ENCODE results near the gene ELP6.
A peak's percentile ranks its signal among the peaks of the same experiment; 100 is the strongest.

Gene ELP6

DNA sequence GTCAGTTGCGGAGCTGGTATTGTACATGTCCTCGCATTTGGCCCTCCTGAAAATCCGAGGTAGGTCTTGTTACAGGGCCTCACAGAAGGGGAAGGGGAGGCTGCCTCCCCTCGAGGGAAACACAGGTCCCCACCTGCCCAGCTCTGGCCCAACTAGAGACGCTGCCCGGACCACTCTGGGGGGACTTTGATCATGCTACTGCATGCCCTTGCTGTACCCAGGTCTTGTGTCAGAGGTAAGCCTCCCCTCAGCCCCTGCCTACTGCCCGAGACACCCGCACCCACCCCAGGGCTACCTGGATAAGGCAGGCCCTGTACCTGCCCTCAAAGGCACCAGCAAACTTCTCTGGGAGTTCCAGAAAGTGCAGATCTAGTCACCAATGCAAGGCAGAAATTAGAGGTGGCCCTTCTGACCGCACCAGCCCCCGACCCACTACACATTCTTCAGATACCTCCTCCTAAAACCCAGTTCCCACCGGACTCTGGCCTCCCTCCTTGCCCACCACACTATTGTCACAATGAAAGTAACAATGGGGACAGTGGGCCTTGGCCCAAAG, 36.8 kb downstream of the ELP6 start:
- Histone ChIP-seq H3K27me3 (ENCODE audit: insufficient read depth, poor library complexity, severe bottlenecking) (no peaks in the 10 kb centered on the region), H3K4me3 (replicated peaks; ENCODE audit: insufficient read depth, low read length) (peak overlapping the region; percentile 98), H3K27ac (replicated peaks) (no peak overlapping the region)
- TF ChIP-seq REST (IDR thresholded peaks at IDR 0.05; ENCODE audit: insufficient replicate concordance, low read depth) (no peak), CTCF (IDR thresholded peaks at IDR 0.05; ENCODE audit: insufficient read depth, low read length) (no peak), SPI1 (IDR thresholded peaks at IDR 0.05; ENCODE audit: borderline replicate concordance, low read depth) (no peak), POLR2AphosphoS5 (IDR thresholded peaks at IDR 0.05; ENCODE audit: low read depth) (no peak), GABPA (IDR thresholded peaks at IDR 0.05; ENCODE audit: low read depth) (no peak)
- DNase-seq (ENCODE audit: low read depth in 1 of 2, low spot score in 1 of 2) = no peak

- TF ChIP-seq REST (IDR thresholded peaks at IDR 0.05; ENCODE audit: insufficient replicate concordance, low read depth) = no peak
- TF ChIP-seq POLR2AphosphoS5 (IDR thresholded peaks at IDR 0.05; ENCODE audit: low read depth) = no peak
- TF ChIP-seq GABPA (IDR thresholded peaks at IDR 0.05; ENCODE audit: low read depth) = no peak
- no peak for TF ChIP-seq SPI1 (IDR thresholded peaks at IDR 0.05; ENCODE audit: borderline replicate concordance, low read depth)
- no peak for TF ChIP-seq CTCF (IDR thresholded peaks at IDR 0.05; ENCODE audit: insufficient read depth, low read length)
- Histone ChIP-seq H3K4me3 (replicated peaks; ENCODE audit: insufficient read depth, low read length) (peak overlapping the region; percentile 98), H3K27ac (replicated peaks) (peak overlapping the region; percentile 73), H3K27me3 (ENCODE audit: insufficient read depth, poor library complexity, severe bottlenecking) (no peaks in the 10 kb centered on the region)
- no peak for DNase-seq (ENCODE audit: low read depth in 1 of 2, low spot score in 1 of 2)
These were observed 37.2 kb downstream of the ELP6 start for GRCh38 chr3:47476330-47476626.

DNA sequence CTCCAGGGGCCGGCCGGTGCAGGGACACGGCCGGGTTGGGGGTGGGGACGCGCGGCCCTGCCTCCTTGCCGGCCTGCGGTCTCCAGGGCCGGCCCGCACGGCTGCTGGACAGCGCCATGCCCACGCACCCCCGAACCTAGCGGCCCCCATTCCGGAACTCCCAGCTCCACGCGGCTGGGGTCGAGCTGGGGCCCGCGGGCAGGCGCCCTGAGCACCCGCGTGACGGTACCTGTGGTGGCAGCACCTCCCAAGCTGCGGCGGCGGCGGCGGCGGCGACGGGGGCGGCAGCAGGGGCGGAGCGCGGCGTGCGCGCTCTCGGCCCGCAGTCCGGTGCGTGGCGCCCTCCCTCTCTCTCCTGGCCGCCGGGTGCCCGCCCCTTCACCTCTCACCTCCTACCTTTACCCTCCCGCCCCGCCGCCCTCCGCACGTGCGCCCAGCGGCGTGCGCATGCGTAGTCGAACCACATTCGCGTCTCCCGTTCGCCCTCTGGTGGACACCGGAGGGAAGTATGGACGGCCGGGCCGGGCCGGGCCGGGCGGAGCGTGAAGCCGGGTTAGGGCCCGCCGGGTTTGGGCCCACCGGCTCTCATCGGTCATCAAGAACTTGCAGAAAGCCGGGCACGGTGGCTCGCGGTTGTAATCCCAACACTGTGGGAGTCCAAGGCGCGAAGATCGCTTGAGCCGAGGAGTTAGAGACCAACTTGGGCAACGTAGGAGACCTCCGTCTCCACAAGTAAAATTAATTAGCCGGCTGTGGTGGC, 37.8 kb downstream of the ELP6 start, which contains the start of gene SCAP:
Gene SCAP, minus strand, starts transcription at position 372 of the 760 bp plus-strand sequence. CDS start 32,948 bp downstream, outside the sequence.
- peak; percentile 52; the same call in 1 of the 2 replicates for TF ChIP-seq POLR2AphosphoS5 (IDR thresholded peaks at IDR 0.05; ENCODE audit: low read depth)
- TF ChIP-seq CTCF (IDR thresholded peaks at IDR 0.05; ENCODE audit: insufficient read depth, low read length) = peak; percentile 51
- peak; percentile 89 for TF ChIP-seq REST (IDR thresholded peaks at IDR 0.05; ENCODE audit: insufficient replicate concordance, low read depth)
- TF ChIP-seq GABPA (IDR thresholded peaks at IDR 0.05; ENCODE audit: low read depth) = no peak
- DNase-seq (ENCODE audit: low read depth in 1 of 2, low spot score in 1 of 2) = peak; percentile 87 to 94
- peak within 1 kb of the TSS; percentile 73 for H3K27ac ChIP-seq (replicated peaks)

More for the DNA sequence above, 37.8 kb downstream of the ELP6 start, which contains the start of gene SCAP:
- Histone ChIP-seq H3K27me3 (ENCODE audit: insufficient read depth, poor library complexity, severe bottlenecking) (no peaks in the 10 kb centered on the region), H3K4me3 (replicated peaks; ENCODE audit: insufficient read depth, low read length) (peak within 1 kb of the TSS; percentile 98)

All from HL-60 (cell line).